Naive thymus-derived CD4-positive, alpha-beta T cell (primary cell): ENCODE measurements around the gene CAPN10. TPM values are rescaled to one million over a fixed set of nuclear protein-coding genes. Genes with fewer than 3 reads are reported as not detected.
A peak's percentile ranks its signal among the peaks of the same experiment; 100 is the strongest.
"Not testable (repeated sequence)": the region's sequence is repeated elsewhere in the genome, so short reads cannot be mapped to it uniquely, and the experiment has no call there.

ENCODE experiments used
- ATAC-seq: fragments of 150-1000 bp; cut with Tn5 transposase; 2 replicates; pipeline ENCODE4 v1.10.0; 2021; ENCODE audit warnings: mild to moderate bottlenecking, moderate library complexity
- CTCF ChIA-PET: fragments of 350-600 bp; sonication (Branson Sonifier 250); formaldehyde crosslinking; loops from one replicate; lab custom pipeline; 2021; ENCODE audit warnings: antibody characterized with exemption; lab: Charles Lee
- POLR2A ChIA-PET: fragments of 350-600 bp; sonication (Branson Sonifier 250); formaldehyde crosslinking; loops from one replicate; lab custom pipeline; 2021; ENCODE audit warnings: antibody characterized with exemption, inconsistent platforms; lab: Charles Lee
- DNase-seq, 9 donors: peaks; one replicate each; pipeline versions ENCODE4 v3.0.0 to v3.0.0-alpha.2; 2020 to 2022; ENCODE audit warnings: mixed read lengths in 1 of 9
- H3K27ac ChIP-seq: one replicate; pipeline ENCODE4 v1.7.0; 2013; ENCODE audit warnings: mild to moderate bottlenecking, low read depth, low read length, moderate library complexity
- H3K27me3 ChIP-seq, 2 donors: one replicate each; pipeline ENCODE4 v1.7.0; 2013; ENCODE audit warnings: low read length in 2 of 2, mild to moderate bottlenecking in 2 of 2, moderate library complexity in 2 of 2; ENCODE audit not compliant: control insufficient read depth in 2 of 2, insufficient read depth in 2 of 2
- H3K36me3 ChIP-seq, 3 experiments: 1 replicate in 2 of 3; 2 replicates in 1 of 3; pipeline ENCODE4 v1.7.0; 2013; ENCODE audit warnings: low read length in 3 of 3, mild to moderate bottlenecking in 3 of 3, moderate library complexity in 1 of 3; ENCODE audit not compliant: insufficient read depth in 3 of 3, control insufficient read depth in 2 of 3
- H3K4me1 ChIP-seq, 2 donors: one replicate each; pipeline ENCODE4 v1.7.0; 2013; ENCODE audit warnings: low read length in 2 of 2, mild to moderate bottlenecking in 2 of 2, moderate library complexity in 1 of 2; ENCODE audit not compliant: control insufficient read depth in 2 of 2, insufficient read depth in 2 of 2
- H3K4me3 ChIP-seq: 2 replicates; pipeline ENCODE4 v1.7.0; 2013; ENCODE audit warnings: mild to moderate bottlenecking, low read length
- H3K9me3 ChIP-seq, 3 experiments: 1 replicate in 2 of 3; 2 replicates in 1 of 3; pipeline ENCODE4 v1.7.0; 2013; ENCODE audit warnings: low read length in 3 of 3; ENCODE audit not compliant: control insufficient read depth in 2 of 3
- H3K27ac Mint-ChIP-seq, 9 donors: one replicate each; pipeline ENCODE4 v1.8.0; 2020 to 2022; ENCODE audit warnings: mixed read lengths in 9 of 9, mild to moderate bottlenecking in 8 of 9, moderate library complexity in 5 of 9, inconsistent platforms in 2 of 9
- H3K27me3 Mint-ChIP-seq, 5 donors: one replicate each; pipeline ENCODE4 v1.8.0; 2021 to 2022; ENCODE audit warnings: mixed read lengths in 5 of 5, mild to moderate bottlenecking in 1 of 5
- H3K36me3 Mint-ChIP-seq, 5 donors: one replicate each; pipeline ENCODE4 v1.8.0; 2020 to 2022; ENCODE audit warnings: mixed read lengths in 5 of 5, mild to moderate bottlenecking in 3 of 5, inconsistent platforms in 1 of 5
- H3K4me1 Mint-ChIP-seq, 7 donors: one replicate each; pipeline ENCODE4 v1.8.0; 2020 to 2022; ENCODE audit warnings: mixed read lengths in 7 of 7, mild to moderate bottlenecking in 3 of 7, inconsistent platforms in 1 of 7
- H3K4me3 Mint-ChIP-seq, 10 donors: one replicate each; pipeline ENCODE4 v1.8.0; 2020 to 2022; ENCODE audit warnings: mild to moderate bottlenecking in 10 of 10, mixed read lengths in 10 of 10, moderate library complexity in 6 of 10, inconsistent platforms in 2 of 10
- H3K9me3 Mint-ChIP-seq, 11 donors: one replicate each; pipeline ENCODE4 v1.8.0; 2020 to 2022; ENCODE audit warnings: mixed read lengths in 11 of 11, mild to moderate bottlenecking in 4 of 11, inconsistent platforms in 1 of 11, moderate library complexity in 1 of 11
- intact Hi-C, 2 donors: fragments of 100-400 bp; cut with micrococcal nuclease; formaldehyde crosslinking; loops; one replicate each; pipeline ENCODE4 v1.15.1; 2023
- polyA plus RNA-seq, 2 donors: library from polyadenylated mRNA; unstranded; fragments of 300-500 nt; fragmentation: Illumina TruSeq; gene quantifications; one replicate each; pipeline ENCODE4 v1.2.3, GENCODE V29; 2021
- total RNA-seq, 6 experiments: library from RNA in 5 of 6; stranded (reverse) in 5 of 6; gene quantifications; 1 replicate in 5 of 6; 2 replicates in 1 of 6; pipeline ENCODE4 v1.2.3 and lab custom pipeline; 2021 to 2026

CAPN10 gene
- total and polyA plus RNA-seq, 7 experiments from 2014 or later, result 8.4 to 74.8 (median 54.9) TPM

- DNase-seq, result peak in 1 of 9 donors; percentile 3
- no peaks in the 10 kb centered on the region for H3K27me3 ChIP-seq
Observed at GRCh38 chr2:240615820-240616547, 29.4 kb downstream of the CAPN10 start.

GRCh38 chr2:240616860-240617666 is 30.5 kb downstream of the CAPN10 start:
- POLR2A ChIA-PET, ATAC-seq, H3K27ac ChIP-seq, H3K36me3 ChIP-seq, H3K4me3 ChIP-seq, H3K9me3 ChIP-seq, CTCF ChIA-PET, intact Hi-C loops, H3K27me3 Mint-ChIP-seq, H3K27me3 ChIP-seq, H3K4me3 Mint-ChIP-seq: not testable (repeated sequence)
- peaks cover 13 to 22% of the 10 kb centered on the region in 2 donors for H3K4me1 ChIP-seq
- peak in 1 of 9 donors; percentile 7 for DNase-seq
- peak overlapping the region in 2 of 9 donors; percentile 38 to 75 for H3K27ac Mint-ChIP-seq
- peaks cover 0 to 13% (median 5%) of the 10 kb centered on the region in 11 donors for H3K9me3 Mint-ChIP-seq
- peaks cover 0 to 30% (median 15%) of the 10 kb centered on the region in 5 donors for H3K36me3 Mint-ChIP-seq
- peaks cover 6 to 41% (median 20%) of the 10 kb centered on the region in 7 donors for H3K4me1 Mint-ChIP-seq

More at GRCh38 chr2:240615820-240616547, 29.4 kb downstream of the CAPN10 start:
- POLR2A ChIA-PET, result no interaction called here
- H3K36me3 ChIP-seq, result no peaks in the 10 kb centered on the region
- no peak overlapping the region for H3K27ac ChIP-seq
- H3K27me3 Mint-ChIP-seq, result no peaks in the 10 kb centered on the region
- ATAC-seq, result no peak
- peaks cover 6 to 22% of the 10 kb centered on the region in 2 donors for H3K4me1 ChIP-seq
- H3K36me3 Mint-ChIP-seq, result peaks cover 7 to 34% (median 24%) of the 10 kb centered on the region in 5 donors
- peaks cover 0 to 13% (median 5%) of the 10 kb centered on the region in 11 donors for H3K9me3 Mint-ChIP-seq
- no peaks in the 10 kb centered on the region for H3K9me3 ChIP-seq
- H3K4me1 Mint-ChIP-seq, result peaks cover 10 to 41% (median 19%) of the 10 kb centered on the region in 7 donors
- intact Hi-C loops, result no loop called here
- H3K4me3 Mint-ChIP-seq, result no peak overlapping the region
- no peak overlapping the region for H3K4me3 ChIP-seq
- CTCF ChIA-PET, result no interaction called here
- no peak overlapping the region for H3K27ac Mint-ChIP-seq

- H3K27ac Mint-ChIP-seq, result peak overlapping the region in 5 of 9 donors; percentile 20 to 40 (median 28)
Observed at GRCh38 chr2:240618776-240619175, 32.2 kb downstream of the CAPN10 start.

GRCh38 chr2:240619506-240620148 is 33.1 kb downstream of the CAPN10 start:
- intact Hi-C loops, result loop anchor here in 1 of 2 donors (2.0 kb wide), 1 partner anchor 37 kb away; no protein-coding TSS in a partner anchor
- Mint-ChIP-seq H3K4me1 (peaks cover 11 to 56% (median 40%) of the 10 kb centered on the region in 7 donors), H3K27ac (peak overlapping the region in 7 of 9 donors; percentile 32 to 82 (median 66)), H3K4me3 (peak overlapping the region in 3 of 10 donors; percentile 21 to 48 (median 30)), H3K9me3 (peaks cover 0 to 13% (median 5%) of the 10 kb centered on the region in 11 donors), H3K27me3 (no peaks in the 10 kb centered on the region), H3K36me3 (peaks cover 0 to 31% (median 15%) of the 10 kb centered on the region in 5 donors)
- CTCF ChIA-PET, result no interaction called here
- Histone ChIP-seq H3K27ac (no peak overlapping the region), H3K36me3 (no peaks in the 10 kb centered on the region), H3K27me3 (no peaks in the 10 kb centered on the region), H3K4me3 (no peak overlapping the region), H3K9me3 (no peaks in the 10 kb centered on the region), H3K4me1 (peaks cover 38 to 39% of the 10 kb centered on the region in 2 donors)
- peak in 1 of 9 donors; percentile 3 for DNase-seq
- POLR2A ChIA-PET, result no interaction called here
- no peak for ATAC-seq

More at GRCh38 chr2:240618776-240619175, 32.2 kb downstream of the CAPN10 start:
- DNase-seq (peak in 1 of 9 donors; percentile 5), ATAC-seq (no peak)
- intact Hi-C loops, result no loop called here
- no peaks in the 10 kb centered on the region for H3K27me3 Mint-ChIP-seq
- Histone ChIP-seq H3K4me1 (peaks cover 29 to 30% of the 10 kb centered on the region in 2 donors), H3K27me3 (no peaks in the 10 kb centered on the region), H3K9me3 (no peaks in the 10 kb centered on the region), H3K27ac (no peak overlapping the region), H3K36me3 (no peaks in the 10 kb centered on the region), H3K4me3 (no peak overlapping the region)
- H3K9me3 Mint-ChIP-seq, result peaks cover 0 to 13% (median 5%) of the 10 kb centered on the region in 11 donors
- peak overlapping the region in 2 of 10 donors; percentile 1 to 30 for H3K4me3 Mint-ChIP-seq
- H3K36me3 Mint-ChIP-seq, result peaks cover 0 to 31% (median 15%) of the 10 kb centered on the region in 5 donors
- H3K4me1 Mint-ChIP-seq, result peaks cover 8 to 49% (median 33%) of the 10 kb centered on the region in 7 donors
- ChIA-PET CTCF (no interaction called here), POLR2A (interaction anchor here (1.5 kb wide), 1 partner anchor 53 kb away, joined by 4 read pairs; no protein-coding TSS in a partner anchor)

- no peak for ATAC-seq
- no peak overlapping the region for H3K27ac ChIP-seq
- POLR2A ChIA-PET, result interaction anchor here (1.0 to 3.5 kb wide), 3 partner anchors 33 to 54 kb away, joined by 3 to 30 read pairs (median 27); partner anchors contain the start of gene CAPN10
Observed at GRCh38 chr2:240620149-240620731, 33.7 kb downstream of the CAPN10 start.

More at GRCh38 chr2:240620149-240620731, 33.7 kb downstream of the CAPN10 start:
- DNase-seq, result peak in 1 of 9 donors; percentile 7
- Mint-ChIP-seq H3K4me1 (peaks cover 15 to 61% (median 46%) of the 10 kb centered on the region in 7 donors), H3K36me3 (peaks cover 0 to 31% (median 15%) of the 10 kb centered on the region in 5 donors), H3K4me3 (peak overlapping the region in 1 of 10 donors; percentile 48), H3K9me3 (peaks cover 0 to 13% (median 5%) of the 10 kb centered on the region in 11 donors), H3K27ac (peak overlapping the region in 4 of 9 donors; percentile 77 to 97 (median 92)), H3K27me3 (no peaks in the 10 kb centered on the region)
- CTCF ChIA-PET, result no interaction called here
- Histone ChIP-seq H3K4me1 (peaks cover 43 to 44% of the 10 kb centered on the region in 2 donors), H3K9me3 (no peaks in the 10 kb centered on the region), H3K4me3 (no peak overlapping the region), H3K27me3 (no peaks in the 10 kb centered on the region), H3K36me3 (no peaks in the 10 kb centered on the region)
- intact Hi-C loops, result loop anchor here in 1 of 2 donors (2.0 kb wide), 1 partner anchor 37 kb away; no protein-coding TSS in a partner anchor
